HG03103 (cell line): ENCODE results near the gene KIRREL3.

ENCODE experiments used
- ATAC-seq: cut with Tn5 transposase; IDR thresholded peaks from one replicate; pipeline ENCODE4 v1.9.1; 2021; ENCODE audit warnings: low read depth; ENCODE audit not compliant: unreplicated experiment

The KIRREL3 gene

DNA sequence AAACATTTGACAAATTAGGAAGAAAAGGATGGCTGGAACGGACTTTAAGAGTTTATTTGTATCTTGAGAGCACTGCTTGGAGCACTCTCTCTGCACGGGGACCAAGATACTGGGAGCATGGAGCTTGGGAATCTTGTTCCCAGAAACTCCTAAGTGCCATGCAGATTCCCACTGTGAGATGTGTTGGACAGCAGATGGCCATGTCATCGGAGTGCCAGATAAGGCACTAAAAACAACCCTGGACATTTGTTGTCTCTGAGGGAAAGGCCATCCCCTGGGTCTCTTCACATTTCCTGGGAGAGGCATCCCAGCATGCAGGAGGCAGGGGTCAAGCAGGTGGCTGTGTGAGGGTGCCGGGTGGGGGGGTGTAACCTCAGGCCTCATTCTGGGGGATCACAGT, 2.9 kb downstream of the KIRREL3 start:
- no peak for ATAC-seq

DNA sequence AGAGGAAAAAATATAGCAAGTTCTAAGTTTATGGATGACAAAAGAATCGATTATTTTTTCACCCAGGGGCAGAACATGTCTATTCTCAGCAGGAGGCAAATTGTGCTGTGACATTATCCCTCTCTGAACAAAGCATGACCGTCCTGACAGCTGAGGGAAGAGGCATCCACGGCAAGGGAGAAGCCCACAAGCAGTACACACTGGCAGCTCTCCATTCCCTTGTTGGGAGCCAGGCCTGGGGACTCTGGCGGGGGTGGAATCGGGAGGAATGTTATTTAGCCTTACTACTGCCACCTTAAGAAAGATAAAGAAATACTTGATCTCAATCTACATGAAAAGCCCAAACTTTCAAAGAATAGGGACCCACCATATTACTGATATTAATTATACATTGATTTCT, 3.4 kb downstream of the KIRREL3 start:
- no peak for ATAC-seq

- no peak for ATAC-seq
These were observed 4.3 kb downstream of the KIRREL3 start for GRCh38 chr11:126996036-126996804.

GRCh38 chr11:126993599-126993998, 7.0 kb downstream of the KIRREL3 start:
- no peak for ATAC-seq

DNA sequence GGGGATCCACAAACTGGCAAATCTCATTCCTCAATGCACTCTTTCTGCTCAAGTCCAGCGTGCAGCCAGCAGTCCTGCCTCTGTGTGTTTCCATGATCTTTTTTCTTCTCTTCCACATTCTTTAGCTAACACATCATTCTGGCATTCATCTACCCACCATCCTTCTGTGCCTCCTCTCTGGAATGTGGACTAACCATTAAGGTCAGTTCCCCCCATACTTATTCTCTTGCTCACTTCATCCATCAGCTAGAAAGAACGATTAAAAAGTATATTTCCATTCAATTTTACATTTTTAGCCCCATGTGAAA, 7.8 kb downstream of the KIRREL3 start:
- ATAC-seq, result no peak

- ATAC-seq, result no peak
These were observed 8.3 kb downstream of the KIRREL3 start for GRCh38 chr11:126992065-126992803.

DNA sequence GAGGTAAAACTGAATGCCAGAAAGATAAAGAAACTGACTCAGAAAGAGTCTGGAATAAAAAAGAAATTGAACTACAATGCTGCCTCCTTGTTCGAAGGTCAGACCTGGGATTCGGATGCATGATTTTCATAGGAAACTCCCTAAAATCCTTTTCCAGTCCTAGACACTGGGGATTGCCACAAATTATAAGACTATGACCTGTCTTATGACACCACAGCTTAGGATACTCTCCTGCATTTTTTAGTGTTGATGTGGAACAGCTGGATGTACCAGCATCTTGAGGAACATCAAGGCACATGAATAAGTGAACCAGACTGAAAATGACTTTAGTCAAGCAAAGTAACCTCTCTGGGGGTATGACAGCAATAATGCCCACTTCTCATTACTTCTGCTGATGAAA, 9.0 kb downstream of the KIRREL3 start:
- ATAC-seq, result no peak

GRCh38 chr11:126990716-126991480, 9.7 kb downstream of the KIRREL3 start:
- no peak for ATAC-seq

GRCh38 chr11:126989942-126990715, 10.4 kb downstream of the KIRREL3 start:
- peak; percentile 71 for ATAC-seq

DNA sequence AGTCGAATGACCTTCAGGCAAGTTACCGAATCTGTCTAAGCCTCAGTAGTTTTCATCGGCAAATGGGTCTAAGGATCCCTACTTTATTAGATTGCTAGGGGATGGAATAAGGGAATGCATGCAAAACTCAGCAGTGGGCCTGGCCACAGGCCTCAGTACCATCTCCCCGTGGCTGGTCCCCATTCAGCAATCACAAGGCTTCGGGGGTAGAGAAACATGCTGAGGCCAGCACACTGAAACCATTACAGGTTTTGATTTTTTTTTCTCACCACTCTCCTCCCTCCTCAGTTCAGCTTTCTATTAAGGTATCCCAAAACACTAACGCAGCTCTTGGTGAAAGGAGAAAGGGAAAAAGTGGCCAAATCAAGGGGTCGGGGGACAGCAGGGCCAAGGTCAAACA, 11.9 kb downstream of the KIRREL3 start:
- no peak for ATAC-seq

GRCh38 chr11:126981635-126982034, 18.9 kb downstream of the KIRREL3 start:
- ATAC-seq, result no peak

- ATAC-seq, result no peak
These were observed 21.7 kb downstream of the KIRREL3 start for GRCh38 chr11:126978911-126979310.

DNA sequence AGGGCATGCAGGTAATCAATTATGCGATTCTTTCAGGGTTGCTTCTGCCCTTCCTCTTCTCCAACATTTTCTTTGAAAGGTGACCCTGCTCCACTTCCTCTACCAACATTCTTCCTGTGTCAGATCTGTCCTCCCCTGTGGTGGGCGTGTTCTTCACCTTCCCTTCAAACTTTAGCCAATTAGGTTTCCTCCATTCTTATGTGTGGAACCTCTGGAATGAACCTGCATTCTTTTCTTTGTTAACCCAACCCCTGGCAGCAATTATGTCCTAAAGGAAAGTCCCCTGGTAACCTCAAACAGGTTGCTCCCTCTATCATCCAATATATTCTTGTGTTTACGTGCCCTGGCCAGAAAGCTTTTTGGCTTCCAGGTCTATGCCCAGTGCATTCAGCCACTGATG, 22.4 kb downstream of the KIRREL3 start:
- ATAC-seq, result no peak

GRCh38 chr11:126973051-126973450, 27.5 kb downstream of the KIRREL3 start:
- no peak for ATAC-seq

DNA sequence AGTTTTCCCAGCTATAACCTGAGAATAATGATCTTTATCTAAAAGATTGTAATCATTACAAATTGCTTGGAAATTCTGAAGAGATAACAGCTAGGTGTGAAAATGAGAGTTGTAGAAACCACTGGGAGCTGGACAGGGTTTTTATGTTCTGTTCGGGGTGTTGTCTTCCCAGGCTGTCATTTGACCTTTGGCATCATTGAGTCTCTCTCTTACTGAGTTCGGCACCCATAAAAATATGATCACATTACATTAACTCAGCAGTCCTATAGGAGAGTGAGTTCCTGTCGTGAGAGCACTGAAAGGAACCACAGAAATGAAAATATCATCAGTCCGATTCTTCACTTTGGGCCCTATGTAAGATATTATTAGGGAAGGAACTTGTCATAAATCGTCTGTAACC, 29.3 kb downstream of the KIRREL3 start:
- no peak for ATAC-seq

- no peak for ATAC-seq
These were observed 30.6 kb downstream of the KIRREL3 start for GRCh38 chr11:126969865-126970479.

DNA sequence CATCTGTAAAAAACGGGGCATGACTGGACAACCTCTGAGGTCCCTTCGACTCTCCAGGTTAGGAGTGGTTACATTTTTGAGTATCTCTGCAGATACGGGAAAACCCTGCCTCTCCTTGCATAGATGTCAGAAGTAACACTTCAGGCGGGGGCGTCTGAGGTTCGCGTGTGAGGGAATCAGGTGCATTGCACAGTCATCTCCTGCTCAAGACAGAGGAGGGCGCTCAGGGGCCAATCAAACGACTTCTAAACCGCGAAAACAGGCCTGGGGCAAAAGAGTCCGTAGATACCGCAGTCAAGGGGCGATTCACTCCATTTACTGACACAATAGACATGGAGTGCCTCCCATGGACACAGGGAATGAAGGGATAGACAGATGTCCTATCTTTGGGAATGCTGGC, 31.7 kb downstream of the KIRREL3 start:
- no peak for ATAC-seq

- no peak for ATAC-seq
These were observed 35.2 kb downstream of the KIRREL3 start for GRCh38 chr11:126965331-126965730.

DNA sequence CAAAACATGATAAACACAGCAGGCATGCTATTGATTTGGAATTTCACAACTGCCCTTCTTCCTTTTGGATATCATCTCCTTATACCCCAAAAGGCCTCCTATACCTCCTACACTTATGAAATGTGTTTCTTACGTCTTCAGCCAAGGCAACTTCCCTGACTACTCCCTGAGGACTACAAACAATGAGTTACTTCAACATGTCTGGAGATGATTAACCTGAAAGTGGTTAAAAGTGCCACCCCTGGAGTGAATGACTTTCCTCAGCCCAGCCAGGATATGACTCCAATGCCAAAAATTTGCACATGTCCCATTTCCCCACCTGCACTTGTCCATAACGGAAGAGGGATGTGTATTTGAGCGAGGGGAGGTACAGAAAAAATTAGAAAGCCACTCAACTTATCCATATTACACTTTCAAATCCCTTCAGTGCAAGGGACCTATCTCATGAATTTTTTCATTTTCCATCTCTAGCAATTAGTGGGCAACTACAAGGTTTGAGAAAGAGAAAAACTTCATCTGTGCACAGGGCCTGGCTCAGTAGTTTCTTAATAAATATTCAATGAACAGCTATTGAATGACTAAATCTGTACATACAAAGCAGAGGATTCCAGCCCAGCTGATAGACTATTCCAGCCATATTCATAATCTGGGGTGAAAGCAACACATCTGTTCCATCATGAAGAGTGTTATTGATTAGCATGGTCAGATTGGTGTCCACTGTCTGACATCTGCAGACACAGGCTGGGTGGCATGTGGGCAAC, 36.8 kb downstream of the KIRREL3 start:
- no peak for ATAC-seq

DNA sequence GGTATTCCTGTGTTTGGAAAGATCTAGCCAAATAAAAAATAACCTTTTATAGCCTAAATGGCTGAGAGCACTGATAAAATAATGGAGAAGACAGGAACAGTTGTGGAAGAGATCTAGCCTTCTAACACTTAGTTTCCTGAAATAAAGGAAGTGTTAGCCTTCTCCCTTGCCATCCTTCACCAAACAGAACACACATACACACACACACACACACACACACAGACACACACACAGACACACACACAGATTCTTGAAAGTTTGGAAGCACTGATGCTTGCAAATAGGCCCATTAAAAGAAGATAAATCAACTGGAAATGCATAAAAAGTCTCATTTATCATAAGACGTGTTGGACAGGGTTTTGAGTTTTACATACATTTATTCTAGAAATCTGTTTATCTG, 37.5 kb downstream of the KIRREL3 start:
- ATAC-seq, result no peak
